ENCODE data around the gene SMYD1. TPM values are rescaled to one million over a fixed set of nuclear protein-coding genes. Genes with fewer than 3 reads are reported as not detected.

The SMYD1 gene
- polyA plus RNA-seq, 4 donors = not detected

GRCh38 chr2:88086401-88086800 is 18.8 kb downstream of the SMYD1 start:
- no peak for DNase-seq (ENCODE audit: low read depth in 4 of 4, low spot score in 3 of 4)

- DNase-seq (ENCODE audit: low read depth in 4 of 4, low spot score in 3 of 4) = no peak
Observed at GRCh38 chr2:88087073-88087472, 19.4 kb downstream of the SMYD1 start.

GRCh38 chr2:88087763-88088162 is 20.1 kb downstream of the SMYD1 start:
- DNase-seq (ENCODE audit: low read depth in 4 of 4, low spot score in 3 of 4) = no peak

- DNase-seq (ENCODE audit: low read depth in 4 of 4, low spot score in 3 of 4) = no peak
Observed at GRCh38 chr2:88088999-88089398, 21.4 kb downstream of the SMYD1 start.

- no peak for DNase-seq (ENCODE audit: low read depth in 4 of 4, low spot score in 3 of 4)
Observed at GRCh38 chr2:88090446-88091283, 23.0 kb downstream of the SMYD1 start.

GRCh38 chr2:88091943-88092342 is 24.3 kb downstream of the SMYD1 start:
- no peak for DNase-seq (ENCODE audit: low read depth in 4 of 4, low spot score in 3 of 4)

- no peak for DNase-seq (ENCODE audit: low read depth in 4 of 4, low spot score in 3 of 4)
Observed at GRCh38 chr2:88092773-88093172, 25.1 kb downstream of the SMYD1 start.

- DNase-seq (ENCODE audit: low read depth in 4 of 4, low spot score in 3 of 4) = no peak
Observed at GRCh38 chr2:88095022-88095421, 27.4 kb downstream of the SMYD1 start.

- no peak for DNase-seq (ENCODE audit: low read depth in 4 of 4, low spot score in 3 of 4)
Observed at GRCh38 chr2:88096708-88097107, 29.1 kb downstream of the SMYD1 start.

GRCh38 chr2:88097192-88097591 is 29.6 kb downstream of the SMYD1 start:
- DNase-seq (ENCODE audit: low read depth in 4 of 4, low spot score in 3 of 4) = no peak

GRCh38 chr2:88097891-88098557 is 30.4 kb downstream of the SMYD1 start:
- DNase-seq (ENCODE audit: low read depth in 4 of 4, low spot score in 3 of 4) = no peak

- DNase-seq (ENCODE audit: low read depth in 4 of 4, low spot score in 3 of 4) = no peak
Observed at GRCh38 chr2:88098558-88098900, 30.9 kb downstream of the SMYD1 start.

GRCh38 chr2:88099798-88100488 is 32.3 kb downstream of the SMYD1 start:
- no peak for DNase-seq (ENCODE audit: low read depth in 4 of 4, low spot score in 3 of 4)

GRCh38 chr2:88100489-88100858 is 32.8 kb downstream of the SMYD1 start:
- DNase-seq (ENCODE audit: low read depth in 4 of 4, low spot score in 3 of 4) = no peak

GRCh38 chr2:88108796-88109195 is 41.2 kb downstream of the SMYD1 start:
- DNase-seq (ENCODE audit: low read depth in 4 of 4, low spot score in 3 of 4) = no peak

- no peak for DNase-seq (ENCODE audit: low read depth in 4 of 4, low spot score in 3 of 4)
Observed at GRCh38 chr2:88110830-88111229, 43.2 kb downstream of the SMYD1 start.

GRCh38 chr2:88113069-88113468 is 45.4 kb downstream of the SMYD1 start:
- no peak for DNase-seq (ENCODE audit: low read depth in 4 of 4, low spot score in 3 of 4)

- no peak for DNase-seq (ENCODE audit: low read depth in 4 of 4, low spot score in 3 of 4)
Observed at GRCh38 chr2:88114889-88115288, 47.3 kb downstream of the SMYD1 start.

GRCh38 chr2:88115825-88116518 is 48.3 kb downstream of the SMYD1 start:
- DNase-seq (ENCODE audit: low read depth in 4 of 4, low spot score in 3 of 4) = no peak

GRCh38 chr2:88116669-88117432 is 49.2 kb downstream of the SMYD1 start:
- no peak for DNase-seq (ENCODE audit: low read depth in 4 of 4, low spot score in 3 of 4)
